Iris pigment epithelial cell (primary cell): ENCODE data around the gene NEFH.

ENCODE experiments used
- DNase-seq: peaks from one replicate; pipeline ENCODE4 v3.0.0-alpha.2; 2011; ENCODE audit warnings: low read depth

The NEFH gene

DNA sequence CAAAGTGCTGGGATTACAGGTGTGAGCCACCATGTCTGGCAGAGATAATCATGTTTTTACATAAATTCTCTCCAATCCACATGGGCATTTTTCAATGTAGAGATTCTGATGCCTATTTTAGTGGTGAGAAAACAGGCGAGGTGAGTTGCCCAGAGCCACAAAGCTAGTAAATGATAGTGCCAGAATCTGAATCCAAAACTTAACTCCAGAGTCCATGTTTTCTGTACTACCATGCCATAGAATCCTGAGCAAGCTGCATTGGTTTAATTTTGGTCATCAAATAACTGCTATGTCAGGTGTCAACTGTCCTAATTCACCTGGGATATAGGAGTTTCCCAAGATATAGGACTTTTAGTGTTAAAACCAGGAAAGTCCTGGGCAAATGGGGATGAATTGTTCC is 13.6 kb downstream of the NEFH start:
- DNase-seq, result no peak

DNA sequence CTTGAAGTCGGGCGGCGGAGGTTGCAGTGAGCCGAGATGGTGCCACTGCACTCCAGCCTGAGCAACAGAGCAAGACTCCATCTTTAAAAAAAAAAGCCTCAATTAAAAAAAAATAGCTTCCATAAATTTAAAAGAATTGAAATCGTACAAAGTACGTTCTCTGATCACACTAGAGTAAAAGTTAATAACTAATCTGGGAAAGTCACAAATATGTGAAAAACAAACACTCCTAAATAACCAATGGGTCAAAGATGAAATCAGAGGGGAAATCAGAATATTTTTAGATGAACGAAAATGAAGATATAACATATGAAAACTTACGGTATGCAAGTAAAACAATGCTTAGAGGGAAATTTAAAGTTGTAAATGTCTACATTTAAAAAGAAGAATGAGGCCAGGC is 19.8 kb downstream of the NEFH start:
- no peak for DNase-seq

DNA sequence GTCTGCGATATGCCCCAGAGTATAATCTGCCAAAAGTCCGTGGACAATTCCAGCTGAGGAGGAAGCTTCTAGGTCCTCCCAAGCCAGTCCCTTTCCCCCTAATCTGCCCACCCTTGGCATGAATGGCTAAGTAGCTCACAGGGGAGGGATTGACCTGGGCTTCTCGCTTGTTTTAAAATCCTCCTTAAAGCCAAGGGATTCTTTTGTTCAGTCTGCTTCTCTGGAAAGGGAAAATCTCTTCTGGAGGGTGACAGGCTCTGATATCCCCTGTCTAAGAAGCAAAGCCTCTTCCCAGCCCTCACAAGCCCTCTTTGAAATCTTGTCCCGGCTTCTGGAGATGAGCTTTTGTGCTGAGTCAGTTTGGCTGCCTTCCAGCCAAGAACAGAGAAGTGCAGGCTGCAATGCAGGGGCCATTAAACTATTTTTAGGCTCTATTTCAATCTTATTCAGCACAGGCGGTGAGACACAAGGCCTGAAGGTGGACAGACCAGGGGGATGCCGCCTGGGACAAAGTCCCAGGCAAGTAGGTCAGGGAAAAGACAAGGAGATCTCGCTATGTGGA is 23.9 kb downstream of the NEFH start:
- DNase-seq, result peak; percentile 83

DNA sequence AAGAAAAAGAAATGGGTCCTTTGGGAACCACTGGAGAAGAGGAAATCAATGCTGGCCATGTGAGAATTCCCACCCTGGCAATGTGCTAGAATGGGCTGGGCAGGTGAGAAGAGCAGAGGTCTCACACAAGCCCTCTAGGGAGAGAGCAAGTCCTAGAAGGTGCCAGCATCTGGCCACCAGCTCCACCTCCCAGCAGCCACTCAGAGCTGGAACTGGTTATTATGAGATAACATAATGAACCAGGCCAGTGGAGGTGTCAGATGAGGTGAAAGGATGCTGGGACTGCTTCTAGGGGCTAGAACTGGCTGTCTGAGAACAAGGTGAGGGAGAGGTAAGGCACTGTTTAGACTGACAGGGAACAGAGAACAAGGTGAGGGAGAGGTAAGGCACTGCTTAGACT is 29.3 kb downstream of the NEFH start:
- DNase-seq, result no peak

DNA sequence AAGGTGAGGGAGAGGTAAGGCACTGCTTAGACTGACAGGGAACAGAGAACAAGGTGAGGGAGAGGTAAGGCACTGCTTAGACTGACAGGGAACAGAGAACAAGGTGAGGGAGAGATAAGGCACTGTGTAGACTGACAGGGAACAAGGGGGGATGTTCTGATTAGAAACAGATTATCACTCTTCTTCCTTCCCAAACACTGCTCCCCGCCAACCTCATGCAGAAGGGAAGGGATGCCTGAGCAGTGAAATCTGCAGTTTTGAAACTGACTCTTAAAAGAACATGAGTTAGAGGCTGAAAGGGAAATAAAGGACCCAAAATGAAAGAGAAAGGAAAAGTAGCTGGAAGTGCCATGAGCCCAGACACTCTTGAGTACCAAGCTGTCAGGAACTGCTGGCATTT is 29.8 kb downstream of the NEFH start:
- no peak for DNase-seq

DNA sequence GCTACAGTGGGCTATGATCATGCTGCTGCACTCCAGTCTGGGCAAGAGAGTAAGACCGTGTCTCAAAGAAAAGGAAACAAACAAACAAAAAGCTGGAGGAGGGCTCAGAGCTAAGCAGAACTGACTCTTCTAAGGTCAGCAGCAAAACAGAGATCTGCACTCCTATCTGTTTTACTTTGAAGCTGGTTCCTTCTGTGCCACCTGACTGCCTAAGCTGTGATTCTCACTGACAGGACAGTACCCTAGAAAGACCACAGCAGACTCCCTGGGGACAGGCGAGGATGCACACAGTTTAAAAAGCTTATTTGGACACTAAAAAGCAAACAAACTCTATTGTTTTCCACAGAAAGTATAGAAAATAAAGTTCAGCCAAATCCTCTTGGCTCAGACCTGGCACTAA is 30.5 kb downstream of the NEFH start:
- no peak for DNase-seq

DNA sequence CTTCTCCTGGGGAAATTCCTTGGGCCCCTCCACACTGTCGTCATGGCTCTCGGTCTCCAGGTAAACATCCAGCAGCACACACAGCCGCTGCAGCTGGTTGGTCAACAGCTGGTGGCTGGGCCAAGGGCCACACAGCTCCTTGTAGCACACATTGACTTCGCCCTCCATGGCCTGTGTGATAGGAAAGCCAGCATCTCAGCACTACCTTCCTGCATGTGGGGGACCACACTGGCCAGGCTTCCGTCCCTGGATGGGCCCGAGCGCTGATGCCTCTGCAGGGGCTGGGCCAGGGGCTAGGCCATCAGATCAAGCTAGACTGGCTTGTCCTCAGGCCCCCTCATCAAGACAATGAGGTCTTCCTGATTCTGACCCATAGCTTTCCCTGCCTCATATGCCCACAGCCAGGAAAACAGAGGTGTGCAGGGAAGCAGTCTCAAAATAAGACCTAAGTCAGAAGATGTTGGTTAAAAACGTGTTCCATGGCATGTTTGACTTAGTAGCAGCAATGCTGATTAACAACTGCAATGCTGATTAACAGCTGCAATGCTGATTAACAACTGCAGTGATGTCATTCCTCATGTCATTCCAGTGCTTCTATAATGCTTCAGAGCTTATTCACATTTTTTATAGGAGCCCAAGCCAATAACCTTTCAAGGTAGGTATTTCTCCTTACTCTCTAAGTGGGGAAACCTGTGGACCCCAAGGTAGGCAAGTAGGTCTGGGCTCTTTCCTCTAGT is 31.3 kb downstream of the NEFH start:
- DNase-seq, result no peak

DNA sequence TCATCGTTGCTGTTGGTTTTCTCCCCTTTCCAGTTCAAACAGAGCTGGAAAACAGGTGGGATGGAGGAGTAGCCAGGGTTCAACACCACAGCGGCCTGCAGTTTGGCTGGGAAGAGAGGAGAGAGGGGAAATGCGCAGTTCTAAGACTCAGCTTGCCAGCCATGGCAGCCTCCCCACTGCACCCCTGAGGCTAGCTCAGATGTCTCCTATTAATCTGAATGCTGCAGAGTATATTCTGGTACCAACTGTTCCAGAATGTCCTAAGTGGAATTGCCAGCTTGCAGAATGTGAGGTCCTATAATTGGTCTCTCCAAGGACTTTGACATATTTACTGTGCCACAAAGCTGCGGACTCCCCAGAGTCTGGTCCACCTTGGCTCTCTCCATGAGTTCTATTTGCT is 32.0 kb downstream of the NEFH start:
- no peak for DNase-seq

DNA sequence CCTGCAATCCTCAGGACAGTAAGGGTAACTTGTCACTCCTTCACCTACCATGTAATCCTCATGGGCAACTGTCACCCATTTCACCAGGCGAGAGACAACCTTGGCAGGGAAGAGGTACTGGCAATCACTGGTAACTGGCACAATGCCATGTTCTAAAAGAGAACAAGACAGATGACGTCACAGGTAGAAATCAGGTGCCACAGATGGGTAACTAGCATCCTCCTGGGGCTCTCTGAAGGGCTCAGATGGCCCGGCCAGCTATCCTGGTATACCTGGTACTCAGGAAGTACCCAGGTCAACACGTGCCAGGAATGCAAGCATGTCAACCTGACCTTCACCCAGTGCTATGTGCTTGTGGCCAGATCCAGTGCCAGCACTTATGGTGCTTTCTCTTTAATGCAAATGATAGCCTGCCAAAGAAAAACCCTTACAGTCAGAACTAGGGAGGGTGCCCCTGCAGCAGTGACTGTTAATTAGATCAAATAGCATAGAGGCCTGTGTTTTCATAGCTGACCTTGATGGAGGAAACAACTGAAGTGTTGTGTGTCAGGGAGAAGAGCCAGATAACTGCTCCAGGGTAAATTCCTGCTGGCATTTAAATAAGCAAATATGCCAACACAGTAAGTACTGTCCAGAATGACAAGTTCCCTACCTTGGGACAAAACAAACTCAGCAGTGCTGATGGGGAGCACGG is 37.3 kb downstream of the NEFH start:
- no peak for DNase-seq

DNA sequence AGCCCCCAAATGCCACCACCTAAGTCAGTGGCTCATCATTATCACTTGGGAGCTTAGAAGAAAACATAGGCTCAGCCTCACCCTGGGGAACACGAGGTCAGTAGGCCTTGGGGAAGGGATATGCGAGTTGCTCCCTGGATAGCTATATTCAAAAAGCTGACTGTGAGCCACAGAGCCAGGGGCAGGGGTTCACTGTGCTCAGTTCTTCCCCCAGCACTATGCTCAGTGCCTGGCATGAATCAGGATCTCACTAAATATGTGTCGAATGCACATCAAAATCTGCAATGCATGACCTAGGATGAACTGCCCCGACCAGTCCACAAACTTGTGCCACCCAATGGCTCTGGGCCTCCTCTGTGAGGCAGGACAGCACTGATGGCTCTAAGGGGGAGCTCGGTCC is 38.4 kb downstream of the NEFH start:
- DNase-seq, result no peak

DNA sequence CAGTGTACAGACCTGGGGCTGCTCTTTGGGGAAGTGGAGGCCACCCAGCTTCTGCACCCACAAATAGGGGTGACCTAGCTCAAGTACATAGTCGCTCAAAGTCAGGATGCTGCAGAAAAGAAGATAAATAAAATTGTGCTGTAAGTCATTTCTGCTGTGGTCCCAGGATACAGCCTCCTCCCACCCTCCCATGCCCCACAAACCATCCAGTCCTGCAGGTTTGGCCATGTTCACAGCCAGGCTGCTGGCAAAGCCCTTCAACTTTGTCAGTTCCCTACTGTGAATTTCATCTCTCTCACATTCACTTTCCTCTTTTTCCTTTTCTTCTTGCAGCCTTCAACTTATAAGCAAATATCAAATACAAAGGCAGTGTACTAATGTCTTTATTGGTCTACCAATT is 40.0 kb downstream of the NEFH start:
- DNase-seq, result no peak

DNA sequence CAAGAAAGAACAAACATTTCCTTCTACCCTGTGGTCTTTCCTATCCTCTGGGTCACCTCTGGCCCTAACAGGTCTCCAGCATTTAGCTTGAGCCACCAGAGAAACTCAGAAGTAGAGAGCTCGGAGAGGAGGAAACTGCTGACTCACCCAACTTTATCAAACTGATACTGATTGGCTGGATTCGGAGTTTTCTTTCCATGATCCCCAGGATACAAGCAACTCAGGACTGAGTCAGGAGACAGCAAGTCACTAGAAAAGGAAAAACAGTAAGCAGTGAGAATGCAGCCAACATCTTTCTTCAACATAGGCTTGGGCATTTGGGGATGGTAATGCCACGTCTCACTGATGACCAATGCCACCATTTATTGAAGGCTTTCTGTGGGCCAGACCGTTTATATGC is 40.8 kb downstream of the NEFH start:
- DNase-seq, result peak; percentile 93

DNA sequence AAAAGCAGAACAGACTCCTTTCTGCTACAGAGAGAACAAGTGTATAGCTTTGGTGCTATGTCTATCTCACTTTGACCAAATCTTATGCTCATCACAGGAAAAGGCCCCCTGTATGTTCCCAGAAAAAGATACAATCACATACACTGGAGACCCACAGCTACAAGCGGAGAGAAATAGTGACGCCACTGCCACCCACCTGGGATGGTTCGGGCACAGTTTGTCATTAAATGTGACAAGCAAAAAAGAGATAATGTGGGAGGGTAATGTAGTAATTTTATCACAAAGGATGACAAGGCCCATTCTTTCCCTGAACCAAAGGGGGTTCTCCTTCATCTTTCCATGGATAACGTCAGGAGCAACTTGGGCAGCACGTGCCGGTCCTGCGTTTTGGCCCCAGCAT is 41.5 kb downstream of the NEFH start:
- DNase-seq, result no peak

DNA sequence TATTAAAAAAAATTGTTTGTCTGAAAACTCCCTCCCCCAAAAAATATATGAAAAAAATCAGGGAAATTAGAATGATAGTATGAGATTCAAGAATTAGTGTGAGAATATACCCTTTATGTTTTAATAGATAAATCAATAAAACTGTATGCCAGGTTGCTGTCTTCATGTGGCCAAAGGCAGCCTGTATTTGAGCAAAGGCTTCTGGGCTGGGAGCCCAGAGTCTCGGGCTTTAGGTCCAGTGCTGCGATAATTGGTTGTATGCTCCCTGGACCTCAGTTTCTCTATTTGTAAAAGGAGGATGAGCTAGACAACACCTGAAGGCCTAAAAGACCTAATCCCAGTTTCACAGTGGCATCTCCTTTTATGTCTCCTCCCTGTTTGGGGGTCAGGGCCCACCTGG is 43.7 kb downstream of the NEFH start:
- DNase-seq, result no peak

DNA sequence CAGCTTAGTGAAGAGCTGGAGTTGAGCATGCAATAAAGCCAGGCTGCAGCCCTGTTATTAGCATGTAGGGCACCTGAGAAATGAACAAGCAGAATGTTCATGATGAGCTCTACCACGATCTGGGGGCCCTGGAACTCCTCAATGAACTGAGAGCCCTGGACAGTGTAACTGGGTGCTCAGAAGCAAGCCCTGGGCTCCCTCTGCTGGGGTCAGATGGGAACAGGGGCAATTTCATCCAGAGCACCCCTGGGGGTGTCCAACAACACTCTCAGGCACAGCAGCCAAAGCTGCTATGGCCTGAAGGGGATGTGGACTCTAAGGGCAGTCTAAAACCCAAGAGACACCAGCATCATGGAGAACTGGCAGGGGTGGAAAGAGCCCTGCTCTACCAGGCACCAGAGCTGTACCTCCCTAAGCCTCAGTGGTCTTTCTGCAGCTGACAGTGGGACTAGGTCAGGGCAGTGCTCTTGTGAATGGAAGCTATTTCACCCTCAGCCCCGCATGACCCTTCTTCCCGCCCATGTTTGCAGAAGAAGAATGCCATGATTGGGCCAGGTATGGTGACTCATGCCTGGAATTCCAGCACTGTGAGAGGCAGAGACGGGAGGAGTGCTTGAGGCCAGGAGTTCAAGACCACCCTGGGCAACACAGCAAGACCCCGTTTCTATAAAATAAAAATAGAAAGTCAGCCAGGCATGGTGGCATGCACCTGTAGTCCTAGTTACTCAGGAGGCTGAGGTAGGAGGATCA is 44.6 kb downstream of the NEFH start:
- peak; percentile 51 for DNase-seq

DNA sequence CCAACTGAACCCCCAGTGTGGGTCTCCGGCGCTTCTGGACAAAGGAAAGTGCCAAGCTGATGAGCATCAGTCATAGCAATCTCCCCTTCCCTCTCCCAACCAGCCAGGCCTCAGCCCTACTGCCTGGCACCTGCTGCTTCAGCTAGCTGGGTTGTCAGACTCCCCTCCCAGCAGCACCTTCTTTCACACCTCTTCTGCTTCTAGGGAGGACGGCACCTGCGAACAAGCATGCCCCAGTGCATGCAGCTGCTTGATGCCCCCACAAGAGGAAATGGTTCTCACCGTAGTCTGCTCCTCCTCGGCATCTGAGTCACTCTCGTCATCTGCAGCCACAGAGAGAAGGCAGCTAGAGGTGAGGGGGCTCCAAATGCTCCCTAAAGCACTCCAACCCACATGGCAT is 48.1 kb downstream of the NEFH start:
- DNase-seq, result no peak

DNA sequence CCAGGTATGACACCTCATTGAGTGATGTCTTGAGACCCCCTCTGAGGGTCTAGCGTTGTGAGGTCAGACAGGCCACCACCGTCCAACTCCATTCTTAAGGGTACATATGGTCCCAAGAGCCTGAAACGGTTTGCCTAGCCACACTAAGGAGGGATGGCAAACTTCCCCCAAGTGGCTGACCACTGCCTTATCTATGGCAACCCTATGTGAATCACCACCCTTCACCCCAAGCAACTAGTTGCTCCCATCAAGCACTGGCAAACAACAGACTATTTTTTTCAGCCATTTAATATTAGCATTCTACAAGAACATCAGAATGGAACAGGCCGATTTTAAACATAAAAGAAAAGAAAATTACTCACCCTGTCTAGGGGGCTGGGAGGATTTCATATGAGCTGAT is 50.7 kb downstream of the NEFH start:
- no peak for DNase-seq

DNA sequence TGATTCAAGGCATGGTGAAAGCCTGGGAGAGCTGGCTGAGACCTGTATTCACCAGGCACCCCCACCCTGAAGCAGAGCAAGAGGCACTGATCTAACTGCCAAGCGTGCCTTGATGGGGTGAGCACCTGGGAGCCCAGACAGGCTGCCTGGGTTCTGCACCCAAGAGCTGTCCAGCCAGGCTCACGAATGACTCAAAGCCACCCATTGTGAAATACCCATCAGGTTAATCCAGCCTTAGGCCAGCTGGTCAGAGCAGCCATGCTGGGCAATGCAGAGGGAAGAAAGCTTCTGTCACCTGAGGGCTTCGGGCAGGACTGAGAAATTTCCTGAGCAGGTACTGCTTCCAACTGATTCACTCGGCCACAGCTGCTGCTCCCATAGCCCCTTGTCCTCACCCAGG is 51.4 kb downstream of the NEFH start:
- peak; percentile 47 for DNase-seq

DNA sequence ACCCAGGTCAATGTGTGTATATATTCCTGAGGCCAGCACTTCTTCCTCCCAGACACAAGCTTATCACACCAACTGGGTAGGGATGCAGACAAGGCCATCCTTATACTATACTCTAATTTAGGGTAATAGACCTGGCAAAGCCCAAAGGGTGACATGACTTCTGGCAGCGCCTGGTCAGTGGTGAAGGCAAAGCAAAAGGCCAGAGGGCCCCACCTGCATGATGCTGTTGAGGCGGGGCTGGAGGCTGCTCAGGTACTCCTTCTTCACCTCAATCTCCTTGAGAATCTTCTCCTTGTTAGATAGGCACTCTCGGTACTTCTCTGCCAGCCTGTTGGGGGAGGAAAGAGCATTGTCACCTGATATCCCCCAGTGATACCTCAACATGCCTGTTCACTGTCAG is 56.4 kb downstream of the NEFH start:
- DNase-seq, result no peak

DNA sequence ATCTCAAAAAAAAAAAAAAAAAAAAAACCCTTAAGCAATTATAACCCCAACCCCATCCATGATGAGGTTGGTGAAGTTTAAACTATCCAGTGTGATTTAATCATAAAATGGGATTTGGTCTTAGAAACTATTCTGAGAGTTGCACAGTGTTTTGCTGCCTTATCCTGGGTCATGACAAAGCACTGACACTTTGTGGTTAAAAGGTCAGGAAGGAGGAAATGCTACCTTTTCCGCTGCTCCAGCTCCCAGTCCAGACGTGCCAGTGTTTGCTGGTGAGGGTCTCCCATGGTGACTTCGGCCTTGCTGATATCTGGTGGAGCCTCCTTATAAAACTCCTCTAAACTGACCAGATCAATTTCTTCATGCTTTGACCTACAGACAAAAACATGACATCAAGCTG is 59.1 kb downstream of the NEFH start:
- peak; percentile 47 for DNase-seq
